Astrocyte (in vitro differentiated cells and primary cell): ENCODE measurements around the gene APOBEC3G. TPM values are rescaled to one million over a fixed set of nuclear protein-coding genes. Genes with fewer than 3 reads are reported as not detected.

ENCODE experiments used
- DNase-seq: peaks from one replicate; pipeline ENCODE4 v3.0.0-alpha.2; 2010; ENCODE audit warnings: low read depth
- FAIRE-seq: peaks from 2 replicates; lab custom pipeline; 2011; peaks lifted over from hg19 to GRCh38; lab: Jason Lieb, UNC
- H2AFZ ChIP-seq: 2 replicates; pipeline ENCODE4 v1.6.0; 2012; ENCODE audit warnings: low read depth, low read length, inconsistent platforms
- H3K27ac ChIP-seq: 2 replicates; pipeline ENCODE4 v1.5.1; 2011; ENCODE audit warnings: low read depth, low read length, inconsistent platforms
- H3K27me3 ChIP-seq: 2 replicates; pipeline ENCODE4 v1.6.0; 2011; ENCODE audit warnings: low read length, inconsistent platforms; ENCODE audit not compliant: insufficient read depth
- H3K36me3 ChIP-seq: 2 replicates; pipeline ENCODE4 v1.5.1; 2011; ENCODE audit warnings: low read length, inconsistent platforms; ENCODE audit not compliant: insufficient read depth
- H3K4me1 ChIP-seq: 2 replicates; pipeline ENCODE4 v1.5.1; 2011; ENCODE audit warnings: low read length, inconsistent platforms; ENCODE audit not compliant: insufficient read depth
- H3K4me2 ChIP-seq: 2 replicates; pipeline ENCODE4 v1.6.0; 2012; ENCODE audit warnings: low read length, inconsistent platforms
- H3K4me3 ChIP-seq: 2 replicates; pipeline ENCODE4 v1.5.1; 2011; ENCODE audit warnings: low read depth, mild to moderate bottlenecking, low read length, inconsistent platforms; ENCODE audit not compliant: insufficient read depth
- H3K79me2 ChIP-seq: 2 replicates; pipeline ENCODE4 v1.6.0; 2012; ENCODE audit warnings: mild to moderate bottlenecking, low read length, inconsistent platforms; ENCODE audit not compliant: insufficient read depth
- H3K9ac ChIP-seq: 2 replicates; pipeline ENCODE4 v1.6.0; 2012; ENCODE audit warnings: mild to moderate bottlenecking, low read length, inconsistent platforms
- H3K9me3 ChIP-seq: 2 replicates; pipeline ENCODE4 v1.5.1; 2012; ENCODE audit warnings: low read depth, mild to moderate bottlenecking, low read length, inconsistent platforms; ENCODE audit not compliant: insufficient read depth
- H4K20me1 ChIP-seq: 2 replicates; pipeline ENCODE4 v1.6.0; 2012; ENCODE audit warnings: low read length, inconsistent platforms; ENCODE audit not compliant: insufficient read depth
- H3K27ac Mint-ChIP-seq: one replicate; pipeline ENCODE4 v1.8.0; 2021; ENCODE audit warnings: mild to moderate bottlenecking, mixed read lengths; ENCODE audit not compliant: unreplicated experiment
- H3K27me3 Mint-ChIP-seq: one replicate; pipeline ENCODE4 v1.8.0; 2021; ENCODE audit warnings: low read depth, mixed read lengths; ENCODE audit not compliant: unreplicated experiment
- H3K36me3 Mint-ChIP-seq: one replicate; pipeline ENCODE4 v1.8.0; 2021; ENCODE audit warnings: low read depth, mixed read lengths; ENCODE audit not compliant: unreplicated experiment
- H3K4me1 Mint-ChIP-seq: one replicate; pipeline ENCODE4 v1.8.0; 2021; ENCODE audit warnings: low read depth, mixed read lengths; ENCODE audit not compliant: unreplicated experiment
- H3K4me3 Mint-ChIP-seq: one replicate; pipeline ENCODE4 v1.8.0; 2021; ENCODE audit warnings: mild to moderate bottlenecking, moderate library complexity, mixed read lengths; ENCODE audit not compliant: unreplicated experiment
- H3K9me3 Mint-ChIP-seq: one replicate; pipeline ENCODE4 v1.8.0; 2021; ENCODE audit warnings: mild to moderate bottlenecking, mixed read lengths; ENCODE audit not compliant: unreplicated experiment
- CTCF ChIP-seq: IDR thresholded peaks from 2 replicates; pipeline ENCODE4 v1.5.1; 2011; ENCODE audit warnings: low read depth, mild to moderate bottlenecking, inconsistent platforms, low read length, moderate library complexity; ENCODE audit not compliant: insufficient read depth
- EZH2 ChIP-seq: IDR thresholded peaks from 2 replicates; pipeline ENCODE4 v1.6.1; 2012; ENCODE audit warnings: mild to moderate bottlenecking, low read length, inconsistent platforms; ENCODE audit not compliant: insufficient read depth
- total RNA-seq: library from RNA; stranded (reverse); gene quantifications from 2 replicates; pipeline ENCODE4 v1.2.1, GENCODE V29; 2021

Gene APOBEC3G
- total RNA-seq, 1 donor from 2014 or later, result 2.4 TPM

- H4K20me1 ChIP-seq, result no peaks in the 10 kb centered on the region
- Mint-ChIP-seq H3K4me3 (no peak overlapping the region), H3K4me1 (peaks cover 17% of the 10 kb centered on the region), H3K9me3 (peaks cover 2% of the 10 kb centered on the region), H3K36me3 (no peaks in the 10 kb centered on the region), H3K27me3 (peaks cover 17% of the 10 kb centered on the region), H3K27ac (no peak overlapping the region)
- TF ChIP-seq EZH2, result no peak
- no peak for TF ChIP-seq CTCF
- no peaks in the 10 kb centered on the region for H3K9me3 ChIP-seq
- H3K4me2 ChIP-seq, result no peak overlapping the region
- H3K4me1 ChIP-seq, result peaks cover 6% of the 10 kb centered on the region
- peaks cover 4% of the 10 kb centered on the region for H3K27me3 ChIP-seq
- H3K79me2 ChIP-seq, result no peaks in the 10 kb centered on the region
- H3K36me3 ChIP-seq, result no peaks in the 10 kb centered on the region
- H2AFZ ChIP-seq, result no peak overlapping the region
- H3K27ac ChIP-seq, result no peak overlapping the region
- FAIRE-seq (no peak), DNase-seq (no peak)
- H3K4me3 ChIP-seq, result no peak overlapping the region
- no peak overlapping the region for H3K9ac ChIP-seq
These were observed 51.4 kb downstream of the APOBEC3G start for GRCh38 chr22:39128508-39128907.

GRCh38 chr22:39129081-39129480 lies 52.0 kb downstream of the APOBEC3G start:
- H3K27me3 Mint-ChIP-seq, result peaks cover 20% of the 10 kb centered on the region
- H3K9ac ChIP-seq, result no peak overlapping the region
- H3K27ac ChIP-seq, result no peak overlapping the region
- H3K4me3 ChIP-seq, result no peak overlapping the region
- TF ChIP-seq CTCF, result no peak
- peaks cover 1% of the 10 kb centered on the region for H3K36me3 Mint-ChIP-seq
- peaks cover 6% of the 10 kb centered on the region for H3K4me1 ChIP-seq
- H3K4me1 Mint-ChIP-seq, result peaks cover 17% of the 10 kb centered on the region
- H3K9me3 Mint-ChIP-seq, result peaks cover 2% of the 10 kb centered on the region
- H3K27me3 ChIP-seq, result peaks cover 4% of the 10 kb centered on the region
- DNase-seq (no peak), FAIRE-seq (no peak)
- no peak overlapping the region for H3K4me2 ChIP-seq
- H3K4me3 Mint-ChIP-seq, result no peak overlapping the region
- H3K27ac Mint-ChIP-seq, result no peak overlapping the region
- no peaks in the 10 kb centered on the region for H3K9me3 ChIP-seq
- H4K20me1 ChIP-seq, result no peaks in the 10 kb centered on the region
- H2AFZ ChIP-seq, result no peak overlapping the region
- no peaks in the 10 kb centered on the region for H3K79me2 ChIP-seq
- no peaks in the 10 kb centered on the region for H3K36me3 ChIP-seq

- Histone ChIP-seq H3K36me3 (no peaks in the 10 kb centered on the region), H2AFZ (no peak overlapping the region), H3K4me3 (no peak overlapping the region), H3K9me3 (no peaks in the 10 kb centered on the region), H3K27ac (no peak overlapping the region), H3K79me2 (no peaks in the 10 kb centered on the region), H4K20me1 (no peaks in the 10 kb centered on the region), H3K27me3 (peaks cover 4% of the 10 kb centered on the region), H3K4me2 (no peak overlapping the region), H3K9ac (no peak overlapping the region), H3K4me1 (peaks cover 6% of the 10 kb centered on the region)
- H3K27me3 Mint-ChIP-seq, result peaks cover 20% of the 10 kb centered on the region
- FAIRE-seq (no peak), DNase-seq (no peak)
- peaks cover 1% of the 10 kb centered on the region for H3K36me3 Mint-ChIP-seq
- no peak overlapping the region for H3K4me3 Mint-ChIP-seq
- no peak for TF ChIP-seq EZH2
- no peak for TF ChIP-seq CTCF
- peaks cover 17% of the 10 kb centered on the region for H3K4me1 Mint-ChIP-seq
- H3K9me3 Mint-ChIP-seq, result peaks cover 2% of the 10 kb centered on the region
- H3K27ac Mint-ChIP-seq, result peak overlapping the region; percentile 19
These were observed 52.7 kb downstream of the APOBEC3G start for GRCh38 chr22:39129746-39130145.
